DLD1 (cell line): ENCODE results near the gene C16orf95.

Experiments used
- in situ Hi-C: cut with HindIII; loops from 2 replicates; pipeline ENCODE4 v1.10.0; 2017; ENCODE audit warnings: low sequenced_read_pairs

Gene C16orf95

DNA sequence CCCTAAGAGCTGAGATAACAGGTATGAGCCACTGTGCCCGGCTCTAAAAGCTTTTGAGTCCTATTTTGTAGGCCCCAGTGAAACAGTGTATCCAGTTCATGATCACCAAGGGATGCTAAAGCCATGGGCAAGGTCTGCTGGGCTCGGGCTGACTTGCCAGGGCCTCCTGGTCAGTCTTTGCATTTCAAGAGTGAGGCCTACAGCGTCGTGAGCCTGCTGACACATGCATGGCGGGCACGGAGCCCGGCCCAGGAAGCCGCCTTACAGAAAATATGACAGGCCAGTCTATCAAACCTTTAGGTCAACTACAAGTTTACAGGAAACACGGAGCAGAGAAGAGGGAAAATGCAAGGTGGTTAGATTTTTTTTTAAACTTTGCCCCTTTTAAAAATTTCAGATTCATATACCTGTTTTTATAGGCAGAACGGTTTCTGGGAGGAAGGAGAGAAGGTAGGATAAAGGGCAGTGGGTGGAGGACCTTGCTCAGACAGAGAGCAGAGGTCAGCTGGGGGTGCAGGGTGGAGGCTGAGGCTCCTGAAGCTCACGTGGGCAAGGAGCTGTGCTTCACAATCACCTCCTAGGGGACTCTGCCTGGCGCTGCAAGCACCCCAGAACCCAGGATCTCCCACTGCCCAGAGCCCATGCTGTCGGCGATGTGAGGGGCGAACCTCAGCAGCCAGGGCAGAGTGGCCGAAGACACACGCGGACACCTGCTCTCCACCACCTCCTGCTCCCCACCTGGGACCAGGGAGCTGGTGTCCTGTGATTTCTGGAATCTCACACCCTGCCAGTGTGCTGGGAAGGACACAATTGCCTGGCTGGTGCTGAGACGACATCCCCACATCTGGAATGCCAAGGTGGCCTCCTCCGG, 21.3 kb downstream of the C16orf95 start:
- in situ Hi-C loops = no loop called here

DNA sequence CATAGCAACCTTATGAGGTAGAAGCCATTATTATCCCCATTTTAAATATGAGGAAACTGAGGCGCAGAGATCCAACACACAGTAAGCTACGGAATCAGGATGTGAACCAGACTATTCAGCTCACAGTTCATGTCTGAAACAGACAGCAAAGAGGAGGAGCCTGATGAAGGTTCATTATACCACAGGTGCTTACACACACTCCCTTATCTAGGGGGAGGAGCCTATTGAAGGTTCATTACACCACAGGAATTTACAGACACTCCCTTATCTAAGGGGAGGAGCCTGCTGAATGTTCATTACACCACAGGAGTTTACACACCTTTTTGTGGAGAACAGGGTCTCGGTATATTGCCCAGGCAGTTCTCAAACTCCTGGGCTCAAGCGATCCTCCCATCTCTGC, 21.9 kb downstream of the C16orf95 start:
- in situ Hi-C loops = no loop called here

DNA sequence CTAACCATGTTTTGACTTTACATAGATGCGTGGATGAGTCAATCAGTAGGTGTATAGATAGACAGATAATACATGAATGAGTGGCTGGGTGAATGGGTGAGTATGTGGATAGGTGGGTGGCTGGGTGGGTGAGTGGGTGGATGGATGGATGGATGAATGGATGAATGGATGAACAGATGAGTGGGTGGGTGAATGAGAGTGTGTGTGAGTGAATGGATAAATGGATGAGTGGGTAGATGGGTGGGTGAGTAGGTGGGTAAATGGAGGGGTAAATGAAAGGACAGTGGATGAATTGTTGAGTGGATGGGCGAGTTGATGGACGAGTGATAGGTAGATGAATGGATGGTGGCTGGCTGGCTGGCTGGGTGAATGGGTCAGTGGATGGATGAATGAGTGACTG, 23.2 kb downstream of the C16orf95 start:
- in situ Hi-C loops = no loop called here

DNA sequence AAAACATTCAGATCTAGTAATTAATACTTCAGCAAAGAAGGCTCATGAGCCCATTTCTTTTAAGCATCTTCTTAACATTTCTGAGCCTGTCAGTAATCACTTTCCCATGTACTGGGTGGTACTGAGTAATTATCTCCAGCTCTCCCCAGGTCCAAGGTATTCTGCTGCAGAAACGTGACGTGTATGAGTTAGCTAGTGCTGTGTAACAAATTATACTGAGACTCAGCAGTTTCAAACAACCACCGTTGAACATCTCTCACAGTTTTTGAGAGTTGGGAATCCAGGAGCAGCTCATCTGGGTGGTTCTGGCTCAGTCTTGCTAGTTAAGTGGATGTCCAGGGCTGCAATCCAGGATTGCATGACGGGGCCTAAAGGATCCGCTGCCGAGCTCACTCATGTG, 25.2 kb downstream of the C16orf95 start:
- in situ Hi-C loops = no loop called here

DNA sequence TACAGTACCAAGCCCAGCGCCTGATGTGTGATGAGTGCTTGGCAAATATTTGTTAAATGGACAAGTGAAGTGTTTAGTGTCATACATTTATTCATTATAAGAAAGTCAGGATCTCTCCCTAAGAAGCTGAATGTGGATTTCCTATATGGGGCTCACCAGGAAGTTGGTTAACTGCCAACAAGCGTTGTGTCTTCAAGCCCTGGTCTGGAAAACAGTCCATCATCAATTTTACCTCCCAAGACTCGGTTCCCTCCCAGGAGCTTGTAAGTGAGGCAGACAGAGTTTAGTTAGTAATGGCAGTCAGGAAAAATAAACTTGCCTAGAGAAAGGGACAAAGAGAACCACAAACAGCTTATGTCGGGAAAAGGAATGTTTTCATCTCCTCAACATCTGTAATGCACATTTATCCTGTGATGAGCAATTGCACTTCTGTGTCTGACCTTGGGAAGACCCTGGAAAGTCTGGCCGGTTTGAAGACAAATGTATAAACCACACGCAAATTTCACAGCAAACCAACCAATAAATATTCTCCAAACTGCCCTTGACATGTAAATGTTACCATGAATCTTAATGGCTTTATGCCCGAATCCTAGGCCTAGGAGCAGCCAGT, 28.3 kb downstream of the C16orf95 start:
- in situ Hi-C loops = no loop called here

DNA sequence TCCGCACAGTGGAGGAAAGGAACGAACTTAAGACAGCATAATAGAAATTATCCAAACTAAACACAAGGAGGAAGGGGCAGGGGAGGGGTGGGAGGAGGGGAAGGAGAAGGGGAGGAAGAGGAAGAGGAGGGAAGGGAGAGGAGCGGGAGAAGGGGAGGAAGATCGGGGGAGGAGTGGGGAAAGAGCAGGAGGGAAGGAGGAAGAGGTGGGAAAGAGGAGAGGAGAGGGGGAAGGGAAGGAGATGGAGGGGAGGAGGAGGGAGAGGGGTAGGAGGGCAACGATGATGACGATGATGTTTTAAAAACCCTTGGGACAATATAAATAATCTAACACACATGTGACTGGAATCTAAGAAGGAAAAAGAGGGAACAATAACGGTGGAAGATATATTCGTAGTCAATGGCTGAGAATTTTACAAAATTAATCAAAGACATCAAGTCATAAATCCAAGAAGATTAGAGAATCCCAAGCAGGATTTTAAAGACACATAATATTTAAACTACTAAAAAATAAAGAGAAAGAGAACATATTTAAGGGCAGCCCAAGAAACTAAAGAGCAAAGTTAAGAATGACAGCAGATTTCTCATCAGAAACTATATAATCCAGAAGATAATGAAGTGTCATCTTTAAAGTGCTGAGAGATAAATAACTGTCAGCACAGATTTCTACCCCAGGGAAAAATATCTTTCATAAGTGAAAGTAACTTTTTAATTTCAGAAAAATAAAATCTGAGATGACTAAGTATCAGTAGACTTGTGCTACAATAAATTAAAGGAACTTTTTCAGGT, 30.2 kb downstream of the C16orf95 start:
- in situ Hi-C loops = no loop called here

DNA sequence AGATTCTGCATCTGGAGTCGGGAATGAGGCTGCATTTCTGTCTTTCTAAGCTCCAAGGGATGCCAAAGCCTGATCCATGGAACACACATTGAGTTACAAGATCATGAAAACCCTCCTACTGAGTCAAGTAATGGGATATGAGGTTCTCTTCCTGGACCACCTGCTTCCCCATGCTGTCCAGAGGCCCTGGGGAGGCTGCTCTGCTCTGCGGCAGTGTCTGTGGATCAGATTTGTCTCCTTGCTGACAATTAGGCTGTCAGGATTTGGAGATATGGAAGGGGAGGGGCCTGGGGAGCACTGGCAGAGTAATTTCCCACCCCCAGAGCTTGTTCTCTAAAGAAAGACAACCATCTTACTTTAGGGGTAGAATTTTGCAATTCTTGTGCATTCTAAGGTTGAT, 33.0 kb downstream of the C16orf95 start:
- in situ Hi-C loops = no loop called here

DNA sequence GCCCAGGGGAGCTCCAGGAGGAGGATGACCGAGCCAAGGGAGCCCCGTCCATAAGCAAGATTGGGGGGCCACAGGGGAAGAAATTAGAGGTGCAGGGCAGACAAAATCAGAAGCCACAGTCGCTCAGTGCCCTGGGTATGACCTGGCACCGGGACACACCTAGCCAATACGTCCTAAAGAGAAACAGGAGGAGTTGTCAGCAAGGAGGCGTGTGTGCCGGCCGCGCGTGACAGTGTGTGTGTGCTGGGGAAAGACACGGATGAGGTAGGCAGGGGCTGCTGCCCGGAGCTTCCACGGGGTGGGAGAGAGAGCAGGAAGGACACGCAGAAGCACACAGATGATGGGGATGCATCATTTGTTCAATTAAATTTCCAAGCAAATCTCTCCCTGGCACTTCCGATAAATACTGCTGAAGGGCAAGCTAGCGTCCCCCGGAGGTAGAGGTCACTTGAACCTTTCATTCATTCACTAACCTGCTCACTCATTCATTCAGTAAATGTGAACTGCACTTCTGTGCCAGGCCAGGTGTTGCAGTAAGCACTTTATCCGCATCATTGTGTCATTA, 38.0 kb downstream of the C16orf95 start:
- in situ Hi-C loops = no loop called here

DNA sequence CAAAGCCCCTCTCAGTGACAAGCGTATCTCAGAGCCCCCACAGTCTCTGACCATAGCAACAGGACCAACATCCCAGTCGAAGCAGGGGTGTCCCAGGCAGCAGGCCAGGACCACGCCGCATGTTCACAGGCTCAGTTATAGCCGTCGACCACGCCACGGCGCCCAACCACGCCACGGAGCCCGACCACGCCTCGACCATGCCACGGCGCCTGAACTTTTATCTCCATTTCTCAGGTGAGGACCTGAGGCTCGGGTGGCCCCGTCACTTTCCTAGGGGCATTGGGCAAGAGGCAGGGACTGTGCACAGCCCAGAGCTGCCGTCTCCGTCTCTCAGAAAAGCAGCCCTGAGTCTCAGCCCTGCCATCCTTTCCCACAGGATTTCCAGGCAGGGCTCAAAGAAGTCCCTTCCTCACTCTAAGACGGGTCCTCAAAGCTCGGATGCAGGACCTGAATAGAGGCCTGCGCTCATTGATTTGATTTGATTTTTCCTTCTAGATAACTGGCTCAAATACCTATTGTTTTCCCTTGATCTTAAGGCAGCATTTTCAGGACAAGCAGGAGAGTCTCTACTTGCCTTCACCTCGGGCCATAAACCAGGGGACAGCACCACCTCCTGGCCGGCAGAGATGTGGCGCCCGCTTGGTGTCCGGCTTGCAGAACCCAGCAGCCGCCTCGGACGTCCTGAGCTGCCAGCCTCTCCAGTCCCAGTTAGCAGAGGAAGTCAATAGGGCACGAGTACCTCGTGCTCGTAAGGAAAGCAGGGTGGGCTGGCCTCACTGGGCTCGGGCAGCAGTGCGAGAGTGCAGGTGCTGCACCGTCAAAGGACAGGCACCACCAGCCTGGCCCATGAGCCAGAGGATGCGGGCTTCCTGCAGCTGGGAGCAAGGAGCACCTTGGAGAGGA, 38.8 kb downstream of the C16orf95 start:
- in situ Hi-C loops = no loop called here

DNA sequence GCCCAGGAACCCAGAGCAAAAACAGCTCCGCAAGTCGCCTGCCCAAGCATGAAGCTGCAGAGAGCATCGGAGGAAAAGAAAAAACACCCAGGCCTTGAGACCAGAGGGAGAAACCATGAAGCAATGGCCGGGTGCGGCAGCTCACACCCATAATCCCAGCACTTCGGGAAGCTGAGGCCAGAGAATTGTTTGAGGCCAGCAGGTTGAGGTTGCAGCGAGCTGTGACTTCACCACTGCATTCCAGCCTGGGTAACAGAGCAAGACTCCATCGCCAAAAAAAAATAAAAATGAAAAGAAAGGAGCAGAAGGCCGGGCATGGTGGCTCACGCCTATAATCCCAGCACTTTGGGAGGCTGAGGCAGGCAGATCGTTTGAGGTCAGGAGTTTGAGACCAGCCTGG, 40.3 kb downstream of the C16orf95 start:
- in situ Hi-C loops = no loop called here

DNA sequence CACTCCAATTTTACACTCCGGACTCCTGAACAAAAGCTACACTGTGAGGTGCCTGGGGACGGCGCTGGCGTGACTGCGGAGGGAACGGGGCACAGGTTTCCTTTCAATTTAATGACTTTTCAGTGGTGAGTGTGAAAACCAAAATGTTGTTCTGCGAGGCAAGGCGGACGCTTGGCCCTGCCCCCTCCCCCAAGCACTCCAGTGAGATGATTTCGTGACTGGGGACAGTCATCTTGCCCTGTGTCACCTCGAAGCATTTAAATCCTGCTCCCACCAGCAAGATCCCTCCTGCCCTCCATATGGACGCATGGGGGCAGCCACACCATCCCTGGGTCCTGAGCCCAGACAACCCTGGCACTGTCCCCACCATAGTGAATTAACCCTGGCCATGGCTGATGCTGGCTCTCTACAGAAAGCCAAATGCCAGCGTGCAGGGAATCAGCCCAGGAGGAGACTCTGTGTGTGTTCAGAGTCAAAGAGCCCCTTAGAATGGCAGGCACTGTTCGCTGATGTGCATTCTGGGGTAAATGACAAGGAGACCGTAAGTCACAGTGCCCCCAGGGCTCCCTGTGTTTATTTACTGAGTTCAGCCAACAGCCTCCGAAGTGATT, 41.0 kb downstream of the C16orf95 start:
- in situ Hi-C loops = no loop called here

DNA sequence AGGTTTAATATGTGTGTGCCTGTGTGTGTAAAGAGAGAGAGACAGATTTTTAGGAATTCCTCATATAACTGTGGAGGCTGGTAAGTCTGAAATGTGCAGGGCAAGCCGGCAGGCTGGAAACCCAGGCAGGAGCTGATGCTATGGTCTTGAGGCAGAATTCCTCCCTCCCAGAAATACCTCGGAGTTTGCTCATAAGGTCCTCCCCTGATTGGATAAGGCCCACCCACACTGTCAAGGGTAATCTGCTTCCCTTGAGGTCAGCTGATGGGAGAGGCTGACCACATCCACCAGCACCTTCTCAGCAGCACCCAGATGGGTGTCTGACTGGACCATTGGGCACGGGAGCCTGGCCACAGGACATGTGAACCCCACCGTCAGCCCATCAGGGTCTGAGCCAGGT, 42.4 kb downstream of the C16orf95 start:
- in situ Hi-C loops = no loop called here

DNA sequence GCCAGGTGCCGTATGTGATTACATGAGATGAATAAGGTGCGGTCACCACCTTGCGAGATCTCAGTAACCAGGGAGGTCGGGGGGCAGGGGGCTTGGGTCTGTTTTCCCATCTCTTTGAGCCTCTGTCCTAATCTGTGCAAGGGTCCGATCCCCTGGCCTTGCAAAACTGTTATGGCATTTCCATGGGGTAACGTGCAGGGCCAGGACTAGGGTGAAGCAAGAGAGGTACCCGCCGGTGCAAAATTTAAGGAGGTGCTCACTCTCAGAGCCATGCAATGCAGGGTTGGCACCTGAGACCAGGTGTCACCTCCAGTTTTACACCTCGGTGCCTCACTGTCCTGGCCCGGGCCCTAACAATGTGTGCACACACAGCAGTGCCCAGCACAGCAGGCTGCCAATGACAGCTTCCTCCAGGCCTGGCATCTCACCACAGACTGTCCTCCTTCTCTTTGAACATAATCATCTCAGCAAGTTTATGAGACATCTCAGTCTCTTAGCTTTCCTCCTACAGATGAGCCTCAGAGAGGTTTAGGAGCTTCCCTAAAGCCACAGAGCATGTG, 43.6 kb downstream of the C16orf95 start:
- in situ Hi-C loops = no loop called here

DNA sequence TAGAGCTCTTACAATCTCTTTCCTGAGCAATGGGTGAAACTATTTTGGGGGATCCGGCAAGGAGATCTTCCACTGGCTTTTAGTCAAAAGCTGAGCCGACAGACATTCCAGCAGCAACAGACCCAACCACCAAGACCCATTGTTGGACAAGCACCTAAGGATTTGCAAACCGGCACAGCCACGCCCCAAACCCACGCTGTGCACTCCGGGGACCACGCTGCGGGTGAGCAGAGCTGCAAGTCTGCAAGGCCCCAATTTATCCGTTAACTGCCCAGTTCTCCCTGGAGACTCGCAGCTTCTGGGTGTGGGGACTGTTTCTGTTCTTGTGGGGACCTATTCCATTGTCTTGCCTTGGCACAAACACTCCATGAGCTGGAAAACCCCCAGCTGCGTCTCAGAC, 45.9 kb downstream of the C16orf95 start:
- in situ Hi-C loops = no loop called here

DNA sequence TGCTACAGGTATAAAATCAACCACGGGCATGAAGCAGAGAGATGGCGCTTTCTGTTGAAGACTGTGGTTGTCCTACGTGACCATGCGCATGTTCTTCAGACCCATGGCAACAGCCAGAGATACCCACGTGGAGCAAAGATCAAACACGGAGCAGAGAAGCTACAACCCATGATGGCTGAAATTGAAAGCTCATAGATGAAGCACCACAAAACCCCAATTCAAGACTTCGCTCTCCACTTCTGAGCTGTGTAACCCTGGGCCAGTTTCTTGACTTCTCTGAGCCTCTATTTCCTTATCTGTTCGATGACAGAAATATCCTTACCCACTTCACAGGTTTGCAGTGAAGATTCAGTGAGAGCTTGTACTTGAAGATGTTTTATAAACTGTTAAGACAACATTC, 49.6 kb downstream of the C16orf95 start:
- in situ Hi-C loops = no loop called here

DNA sequence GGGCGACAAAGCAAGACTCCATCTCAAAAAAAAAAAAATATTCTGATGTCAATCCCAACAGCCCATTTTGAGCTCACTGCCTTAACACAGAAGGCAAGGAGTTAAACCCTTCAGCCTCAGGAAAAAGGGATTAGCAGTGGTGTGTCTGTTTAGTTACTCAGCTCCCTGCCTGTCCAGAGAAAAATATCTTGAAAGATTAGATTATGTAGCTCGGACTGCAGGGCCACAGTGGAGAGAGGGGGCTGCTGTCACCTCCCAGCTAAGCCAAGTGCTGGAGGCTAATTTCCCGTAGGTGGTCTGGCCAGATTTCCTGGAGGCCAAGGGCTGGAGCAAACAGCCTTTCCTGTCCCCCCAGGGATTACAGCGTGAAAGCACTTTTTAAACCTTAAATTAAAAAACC, 50.3 kb downstream of the C16orf95 start:
- in situ Hi-C loops = no loop called here

DNA sequence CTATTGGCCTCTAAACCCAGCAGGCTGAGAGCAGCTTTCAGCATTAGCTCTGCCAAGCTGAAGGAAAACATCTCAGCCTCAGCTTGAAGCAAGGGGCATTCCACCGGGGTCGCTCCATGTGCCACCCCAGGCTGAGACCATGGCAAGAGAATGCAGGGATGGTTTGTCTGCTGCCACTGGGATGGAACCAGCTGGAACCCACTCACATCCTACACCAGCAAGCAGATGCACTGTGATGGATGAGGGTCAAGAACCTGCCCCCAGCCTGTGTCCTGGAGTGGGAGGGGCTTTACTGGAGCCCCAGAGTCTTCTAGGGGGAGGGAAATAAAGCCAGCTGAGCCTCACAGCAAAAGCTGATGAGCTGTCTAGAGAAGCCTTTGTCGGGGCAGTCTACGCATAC, 51.9 kb downstream of the C16orf95 start:
- in situ Hi-C loops = no loop called here

DNA sequence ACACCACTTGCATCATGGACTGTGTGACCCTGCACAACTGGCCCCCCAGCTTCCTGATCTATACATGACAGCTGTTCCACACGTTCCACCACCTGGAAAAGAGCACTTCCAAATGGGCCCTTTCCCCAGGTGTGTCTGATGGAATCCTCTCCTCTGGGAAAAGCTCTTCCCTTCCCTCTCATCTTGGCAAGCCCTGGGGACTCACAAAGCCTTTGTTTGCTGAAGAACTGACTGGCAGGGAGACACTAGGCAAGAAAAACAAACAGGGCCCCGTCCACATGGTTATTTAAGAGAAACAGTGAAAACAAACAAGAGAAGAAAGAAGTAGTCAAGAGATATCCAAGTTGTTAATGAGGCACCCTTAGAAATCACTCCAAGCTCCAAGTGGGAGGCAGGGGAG, 52.6 kb downstream of the C16orf95 start:
- in situ Hi-C loops = no loop called here

DNA sequence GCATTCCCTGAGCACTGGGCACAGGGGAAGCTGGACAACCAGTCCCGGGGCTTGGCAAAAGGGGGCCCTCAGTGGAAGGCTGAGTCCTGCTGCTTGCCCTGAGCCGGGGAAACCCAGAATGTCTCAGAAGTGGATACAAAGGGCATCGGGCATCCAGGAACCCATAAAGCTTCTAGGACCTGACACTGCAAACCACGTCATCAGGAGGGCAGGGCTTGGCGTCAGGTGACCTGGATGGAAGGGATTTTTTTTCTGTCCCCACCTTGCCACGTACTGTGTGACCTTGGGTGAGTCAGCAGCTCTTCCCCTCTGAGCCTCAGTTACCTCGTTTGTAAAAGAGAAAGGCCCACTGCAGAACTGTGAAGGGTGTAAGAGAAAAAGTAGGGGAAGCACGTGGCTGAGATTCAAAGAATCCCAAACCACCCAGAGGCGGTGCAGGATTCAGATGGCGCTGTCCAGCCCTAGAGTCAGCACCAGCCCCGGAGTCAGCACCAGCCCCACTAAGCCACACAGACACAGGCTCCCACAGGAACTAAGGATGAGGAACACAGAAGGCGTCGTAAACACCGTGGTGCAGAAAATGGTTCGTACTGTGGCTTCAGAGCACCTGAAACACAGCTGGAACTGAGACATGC, 53.7 kb downstream of the C16orf95 start:
- in situ Hi-C loops = no loop called here
